K562 (cell line): ENCODE data around the gene CD2. TPM values are rescaled to one million over a fixed set of nuclear protein-coding genes. Genes with fewer than 3 reads are reported as not detected.

Experiments used
- ARID3B ChIP-seq: fragments of 250-450 bp; sonication (Bioruptor Pico); IDR thresholded peaks from 2 replicates; pipeline ENCODE4 v1.4.0; 2020; ENCODE audit warnings: borderline replicate concordance
- FOS ChIP-seq: IDR thresholded peaks from 3 replicates; pipeline ENCODE4 v1.6.1; 2011; ENCODE audit not compliant: insufficient read length; ENCODE audit errors: extremely low read depth
- HMBOX1 ChIP-seq: sonication (generic); IDR thresholded peaks from 2 replicates; pipeline ENCODE4 v1.6.1; 2016
- MCM7 ChIP-seq, 2 experiments: fragments of 450-650 bp; IDR thresholded peaks; 2 replicates each; pipeline ENCODE4 v1.6.1; 2016 to 2018
- REST ChIP-seq, 2 experiments: fragments of 450-650 bp; formaldehyde crosslinking in 1 of 2; IDR thresholded peaks; 2 replicates each; pipeline versions ENCODE4 v1.4.0 to v1.6.1; 2014 to 2020; ENCODE audit warnings: mild to moderate bottlenecking in 2 of 2, borderline replicate concordance in 1 of 2, low read depth in 1 of 2
- TGIF2 ChIP-seq: sonication (generic); formaldehyde crosslinking; IDR thresholded peaks from 2 replicates; pipeline ENCODE4 v1.8.1; 2022; ENCODE audit warnings: mild to moderate bottlenecking, missing genetic modification reagents, moderate library complexity
- ZBTB49 ChIP-seq: sonication (generic); formaldehyde crosslinking; IDR thresholded peaks from 2 replicates; pipeline ENCODE4 v1.8.0; 2022; ENCODE audit warnings: missing genetic modification reagents, mild to moderate bottlenecking, borderline replicate concordance
- ZNF644 ChIP-seq: fragments of 200-800 bp; sonication (Bioruptor generic); IDR thresholded peaks from 2 replicates; pipeline ENCODE4 v1.6.1; 2016; ENCODE audit warnings: low read depth, missing genetic modification characterization, missing compliant biosample characterization
- ZNF740 ChIP-seq, 3 experiments: fragments of 200-800 bp in 1 of 3; sonication (Bioruptor generic) in 1 of 3; sonication (generic) in 1 of 3; formaldehyde crosslinking in 1 of 3; IDR thresholded peaks; 2 replicates each; pipeline versions ENCODE4 v1.6.1 to v1.8.0; 2016 to 2022; ENCODE audit warnings: mild to moderate bottlenecking in 2 of 3, missing compliant biosample characterization in 2 of 3, missing genetic modification characterization in 2 of 3, missing genetic modification reagents in 1 of 3
- ZNF830 ChIP-seq: fragments of 250-450 bp; sonication (Bioruptor Pico); IDR thresholded peaks from 2 replicates; pipeline ENCODE4 v1.5.0; 2021; ENCODE audit warnings: mild to moderate bottlenecking
- polyA plus RNA-seq, 8 experiments: library from polyadenylated mRNA; depleted of rRNA in 4 of 8; stranded (reverse) in 5 of 8; unstranded in 3 of 8; fragments of >200 nt; fragmentation: Nextera tagmentation in 2 of 8; fragmentation: Illumina TruSeq in 1 of 8; extraction: Ambion mirVana in 2 of 8; extraction: Trizol in 1 of 8; gene quantifications; 2 replicates each; pipeline versions ENCODE4 v1.2.1 to v1.2.3, GENCODE V29; 2011 to 2014; ENCODE audit warnings: inconsistent platforms in 1 of 8, missing spikeins in 1 of 8
- total RNA-seq, 7 experiments: library from RNA; depleted of rRNA in 6 of 7; stranded (reverse); fragments of >200 nt in 6 of 7; fragmentation: Illumina TruSeq in 2 of 7; extraction: Trizol in 2 of 7; gene quantifications; 2 replicates each; pipeline versions ENCODE4 v1.2.1 to v1.2.3, GENCODE V29; 2011 to 2021; ENCODE audit warnings: low replicate concordance in 1 of 7

Gene CD2
- total and polyA plus RNA-seq, 9 of the 15 experiments (the other 6 are each of a cell fraction or from before 2014, with no cell fraction given), result 0.07 to 0.16 TPM; not detected in 7

- TF ChIP-seq REST (IDR thresholded peaks at IDR 0.05; ENCODE audit: borderline replicate concordance) (no peak), REST (CRISPR knock-in tag; IDR thresholded peaks at IDR 0.05; ENCODE audit: low read depth) (no peak), HMBOX1 (no peak), ZNF830 (CRISPR knock-in tag) (no peak), TGIF2 (CRISPR knock-in tag) (no peak), FOS (no peak), ZNF644 (tag) (no peak), ZBTB49 (no peak), MCM7 (IDR thresholded peaks at IDR 0.05) (no peak), ZNF740 (CRISPR knock-in tag; IDR thresholded peaks at IDR 0.05) (no peak), ZNF740 (tag; IDR thresholded peaks at IDR 0.05) (no peak), ARID3B (CRISPR knock-in tag) (no peak)
Measured at GRCh38 chr1:116721039-116721405, 33.2 kb upstream of the CD2 start (continued).
